Keratinocyte (primary cell): ENCODE results near the gene CYB5A. TPM values are rescaled to one million over a fixed set of nuclear protein-coding genes. Genes with fewer than 3 reads are reported as not detected.
A peak's percentile ranks its signal among the peaks of the same experiment; 100 is the strongest.

Experiments
- DNase-seq: peaks from one replicate; pipeline ENCODE4 v3.0.0-alpha.2; 2011; ENCODE audit warnings: low read depth, missing footprints, low spot score
- FAIRE-seq: peaks from 2 replicates; lab custom pipeline; 2011; peaks lifted over from hg19 to GRCh38; lab: Jason Lieb, UNC
- H2AFZ ChIP-seq: 2 replicates; pipeline ENCODE4 v1.6.0; 2012; ENCODE audit warnings: low read length, control low read depth, inconsistent platforms; ENCODE audit not compliant: control insufficient read depth
- H3K27ac ChIP-seq: 2 replicates; pipeline ENCODE4 v1.5.1; 2011; ENCODE audit warnings: low read length; ENCODE audit not compliant: control insufficient read depth, insufficient read depth
- H3K27me3 ChIP-seq: 3 replicates; pipeline ENCODE4 v1.6.0; 2011; ENCODE audit warnings: low read length; ENCODE audit not compliant: control insufficient read depth, insufficient read depth; ENCODE audit errors: extremely low read depth
- H3K36me3 ChIP-seq, 2 experiments: 2 replicates in 1 of 2; 3 replicates in 1 of 2; pipeline ENCODE4 v1.5.1; 2011; ENCODE audit warnings: low read length in 2 of 2, mild to moderate bottlenecking in 1 of 2; ENCODE audit not compliant: control insufficient read depth in 2 of 2, insufficient read depth in 2 of 2; ENCODE audit errors: extremely low read depth in 1 of 2
- H3K4me1 ChIP-seq: 3 replicates; pipeline ENCODE4 v1.5.1; 2011; ENCODE audit warnings: low read length; ENCODE audit not compliant: control insufficient read depth, insufficient read depth; ENCODE audit errors: extremely low read depth
- H3K4me2 ChIP-seq: 3 replicates; pipeline ENCODE4 v1.6.0; 2011; ENCODE audit warnings: low read depth, low read length; ENCODE audit not compliant: control insufficient read depth, insufficient read depth; ENCODE audit errors: extremely low read depth
- H3K4me3 ChIP-seq, 3 experiments: fragments of 200-600 bp in 1 of 3; sonication (generic) in 1 of 3; 2 replicates in 2 of 3; 3 replicates in 1 of 3; pipeline ENCODE4 v1.5.1; 2011 to 2016; ENCODE audit warnings: low read length in 3 of 3, mild to moderate bottlenecking in 3 of 3, control low read depth in 2 of 3, inconsistent platforms in 1 of 3, low read depth in 1 of 3, mixed read lengths in 1 of 3, mixed run types in 1 of 3, moderate library complexity in 1 of 3; ENCODE audit not compliant: control insufficient read depth in 2 of 3, insufficient read depth in 2 of 3; ENCODE audit errors: extremely low read depth in 1 of 3
- H3K79me2 ChIP-seq: 2 replicates; pipeline ENCODE4 v1.6.0; 2012; ENCODE audit warnings: low read length; ENCODE audit not compliant: control insufficient read depth, insufficient read depth
- H3K9ac ChIP-seq: 3 replicates; pipeline ENCODE4 v1.6.0; 2011; ENCODE audit warnings: low read length; ENCODE audit not compliant: control insufficient read depth, insufficient read depth; ENCODE audit errors: extremely low read depth
- H3K9me1 ChIP-seq: 3 replicates; pipeline ENCODE4 v1.6.0; 2011; ENCODE audit warnings: low read length; ENCODE audit not compliant: control insufficient read depth, insufficient read depth; ENCODE audit errors: extremely low read depth
- H3K9me3 ChIP-seq: 2 replicates; pipeline ENCODE4 v1.5.1; 2012; ENCODE audit warnings: low read depth, low read length; ENCODE audit not compliant: control insufficient read depth
- H4K20me1 ChIP-seq: 3 replicates; pipeline ENCODE4 v1.6.0; 2011; ENCODE audit warnings: low read length; ENCODE audit not compliant: control insufficient read depth, insufficient read depth; ENCODE audit errors: extremely low read depth
- CTCF ChIP-seq, 3 experiments: IDR thresholded peaks in 1 of 3; conservative IDR thresholded peaks in 1 of 3; optimal IDR thresholded peaks in 1 of 3; 2 replicates in 2 of 3; 3 replicates in 1 of 3; pipeline versions ENCODE3 to v1.5.1; 2011; ENCODE audit warnings: low read length in 3 of 3, mild to moderate bottlenecking in 3 of 3, moderate library complexity in 2 of 3, control low read depth in 1 of 3, inconsistent platforms in 1 of 3; ENCODE audit not compliant: insufficient read depth in 2 of 3; ENCODE audit errors: extremely low read depth in 1 of 3
- EZH2 ChIP-seq: IDR thresholded peaks from one replicate; pipeline ENCODE4 v1.6.1; 2012; ENCODE audit warnings: inconsistent platforms, mild to moderate bottlenecking, low read length, moderate library complexity
- dilution Hi-C: fragments of 300-500 bp; cut with MboI; formaldehyde crosslinking; loops from one replicate; pipeline ENCODE4 v1.7.0; 2020; ENCODE audit warnings: low sequenced_read_pairs; ENCODE audit not compliant: extremely low pct_ligation_motif_present
- polyA plus RNA-seq, 5 experiments: library from polyadenylated mRNA; depleted of rRNA in 3 of 5; stranded (reverse) in 3 of 5; stranded (forward) in 1 of 5; unstranded in 1 of 5; fragments of >200 nt; gene quantifications; 1 replicate in 1 of 5; 2 replicates in 3 of 5; 3 replicates in 1 of 5; pipeline versions ENCODE4 v1.2.1 to v1.2.3, GENCODE V29; 2011 to 2012; ENCODE audit warnings: missing spikeins in 2 of 5, low read depth in 1 of 5, low replicate concordance in 1 of 5

Gene CYB5A
- polyA plus RNA-seq, 1 donor (not counting 4 experiments of a cell fraction or from before 2014, with no cell fraction given): 49.4 TPM

- peak overlapping the region; percentile 94 for H2AFZ ChIP-seq
- DNase-seq: no peak
- dilution Hi-C loops: no loop called here
These were observed 830 bp downstream of the CYB5A start for GRCh38 chr18:74290794-74291471.

GRCh38 chr18:74290021-74290420 is 1.7 kb downstream of the CYB5A start:
- no peak overlapping the region for H3K9ac ChIP-seq
- H2AFZ ChIP-seq: no peak overlapping the region
- H3K9me3 ChIP-seq: no peaks in the 10 kb centered on the region
- DNase-seq (no peak), FAIRE-seq (no peak)
- H3K4me2 ChIP-seq: no peak overlapping the region
- H3K9me1 ChIP-seq: no peaks in the 10 kb centered on the region
- H3K27ac ChIP-seq: no peak overlapping the region
- dilution Hi-C loops: no loop called here
- no peaks in the 10 kb centered on the region for H3K4me1 ChIP-seq
- no peaks in the 10 kb centered on the region for H4K20me1 ChIP-seq
- H3K27me3 ChIP-seq: no peaks in the 10 kb centered on the region
- no peaks in the 10 kb centered on the region for H3K79me2 ChIP-seq
- no peak overlapping the region for H3K4me3 ChIP-seq
- H3K36me3 ChIP-seq: no peaks in the 10 kb centered on the region
- TF ChIP-seq EZH2 (no peak), CTCF (optimal IDR thresholded peaks at IDR 0.05 in 1 of 3, IDR thresholded peaks at IDR 0.05 in 1 of 3, conservative IDR thresholded peaks at IDR 0.05 in 1 of 3; ENCODE audit: extremely low read depth in 1 of 3, insufficient read depth in 2 of 3, low read length in 3 of 3) (no peak)

More at GRCh38 chr18:74290794-74291471, 830 bp downstream of the CYB5A start:
- Histone ChIP-seq H3K27ac (no peak overlapping the region), H3K36me3 (no peaks in the 10 kb centered on the region), H3K79me2 (no peaks in the 10 kb centered on the region), H3K27me3 (no peaks in the 10 kb centered on the region), H3K4me2 (peak overlapping the region; percentile 85), H3K9me1 (no peaks in the 10 kb centered on the region), H3K9me3 (no peaks in the 10 kb centered on the region), H3K4me1 (no peaks in the 10 kb centered on the region), H3K4me3 (peak overlapping the region; percentile 71 to 92 (median 79)), H3K9ac (peak overlapping the region; percentile 37), H4K20me1 (no peaks in the 10 kb centered on the region)
- no peak for FAIRE-seq
- TF ChIP-seq CTCF (optimal IDR thresholded peaks at IDR 0.05 in 1 of 3, IDR thresholded peaks at IDR 0.05 in 1 of 3, conservative IDR thresholded peaks at IDR 0.05 in 1 of 3; ENCODE audit: extremely low read depth in 1 of 3, insufficient read depth in 2 of 3, low read length in 3 of 3): peak in 2 of 3 experiments; percentile 70 to 79
- no peak for TF ChIP-seq EZH2
